GM18505 (cell line): ENCODE measurements around the gene PAX5.
"Not testable (repeated sequence)": the region's sequence is repeated elsewhere in the genome, so short reads cannot be mapped to it uniquely, and the experiment has no call there.

Source experiments
- ATAC-seq: cut with Tn5 transposase; IDR thresholded peaks from one replicate; pipeline ENCODE4 v1.9.1; 2021; ENCODE audit not compliant: unreplicated experiment
- POLR2A ChIP-seq: IDR thresholded peaks from 4 replicates; pipeline ENCODE4 v1.6.1; 2011; ENCODE audit warnings: borderline replicate concordance; ENCODE audit not compliant: insufficient read depth, insufficient read length; ENCODE audit errors: extremely low read depth

PAX5 gene

GRCh38 chr9:36874921-36875320 lies 159.1 kb downstream of the PAX5 start:
- TF ChIP-seq POLR2A: no peak
- ATAC-seq: no peak

GRCh38 chr9:36874261-36874660 lies 159.8 kb downstream of the PAX5 start:
- no peak for ATAC-seq
- TF ChIP-seq POLR2A: no peak

GRCh38 chr9:36873247-36873875 lies 160.7 kb downstream of the PAX5 start:
- no peak for TF ChIP-seq POLR2A
- ATAC-seq: peak; percentile 48

- ATAC-seq: no peak
These were observed 161.4 kb downstream of the PAX5 start for GRCh38 chr9:36872641-36873040.

GRCh38 chr9:36871606-36872005 lies 162.5 kb downstream of the PAX5 start:
- TF ChIP-seq POLR2A: no peak
- no peak for ATAC-seq

More at GRCh38 chr9:36872641-36873040, 161.4 kb downstream of the PAX5 start:
- TF ChIP-seq POLR2A: no peak

- TF ChIP-seq POLR2A: no peak
- no peak for ATAC-seq
These were observed 163.1 kb downstream of the PAX5 start for GRCh38 chr9:36870960-36871359.

GRCh38 chr9:36869605-36870004 lies 164.5 kb downstream of the PAX5 start:
- not testable (repeated sequence) for ATAC-seq

- ATAC-seq: no peak
- no peak for TF ChIP-seq POLR2A
These were observed 165.3 kb downstream of the PAX5 start for GRCh38 chr9:36868586-36869282.

GRCh38 chr9:36867672-36868471 lies 166.2 kb downstream of the PAX5 start:
- no peak for TF ChIP-seq POLR2A
- no peak for ATAC-seq

- TF ChIP-seq POLR2A: no peak
- ATAC-seq: no peak
These were observed 166.8 kb downstream of the PAX5 start for GRCh38 chr9:36867241-36867640.

GRCh38 chr9:36866840-36867239 lies 167.2 kb downstream of the PAX5 start:
- no peak for TF ChIP-seq POLR2A

GRCh38 chr9:36865731-36866635 lies 168.1 kb downstream of the PAX5 start:
- no peak for TF ChIP-seq POLR2A
- no peak for ATAC-seq

More at GRCh38 chr9:36866840-36867239, 167.2 kb downstream of the PAX5 start:
- no peak for ATAC-seq

- ATAC-seq: no peak
- TF ChIP-seq POLR2A: no peak
These were observed 169.3 kb downstream of the PAX5 start for GRCh38 chr9:36864491-36865410.
